HS-5 (cell line): ENCODE results near the gene SLC35B1.
A peak's percentile ranks its signal among the peaks of the same experiment; 100 is the strongest.
"Not testable (repeated sequence)": the region's sequence is repeated elsewhere in the genome, so short reads cannot be mapped to it uniquely, and the experiment has no call there.

Experiments
- DNase-seq: peaks from one replicate; pipeline ENCODE4 v3.0.0-alpha.2; 2012; ENCODE audit warnings: low read depth

SLC35B1 gene

GRCh38 chr17:49734515-49735490 lies 27.0 kb upstream of the SLC35B1 start:
- no peak for DNase-seq

- DNase-seq = no peak
Observed at GRCh38 chr17:49731435-49731831, 23.7 kb upstream of the SLC35B1 start.

- no peak for DNase-seq
Observed at GRCh38 chr17:49730785-49731434, 23.1 kb upstream of the SLC35B1 start.

GRCh38 chr17:49730078-49730784 lies 22.5 kb upstream of the SLC35B1 start:
- DNase-seq = no peak

- no peak for DNase-seq
Observed at GRCh38 chr17:49729069-49729468, 21.3 kb upstream of the SLC35B1 start.

- DNase-seq = no peak
Observed at GRCh38 chr17:49728425-49728824, 20.7 kb upstream of the SLC35B1 start.

- no peak for DNase-seq
Observed at GRCh38 chr17:49727380-49727779, 19.6 kb upstream of the SLC35B1 start.

- DNase-seq = no peak
Observed at GRCh38 chr17:49725452-49726130, 17.8 kb upstream of the SLC35B1 start.

- DNase-seq = not testable (repeated sequence)
Observed at GRCh38 chr17:49724552-49724951, 16.8 kb upstream of the SLC35B1 start.

- DNase-seq = no peak
Observed at GRCh38 chr17:49723423-49723822, 15.7 kb upstream of the SLC35B1 start.

GRCh38 chr17:49722066-49722465 lies 14.3 kb upstream of the SLC35B1 start:
- DNase-seq = no peak

- DNase-seq = no peak
Observed at GRCh38 chr17:49717371-49717861, 9.7 kb upstream of the SLC35B1 start.

- DNase-seq = no peak
Observed at GRCh38 chr17:49716668-49717364, 9.1 kb upstream of the SLC35B1 start.

GRCh38 chr17:49715717-49716279 lies 8.0 kb upstream of the SLC35B1 start:
- DNase-seq = no peak

GRCh38 chr17:49715216-49715615 lies 7.5 kb upstream of the SLC35B1 start:
- no peak for DNase-seq

GRCh38 chr17:49708515-49709183 lies 885 bp upstream of the SLC35B1 start:
- peak; percentile 33 for DNase-seq

GRCh38 chr17:49707246-49707607 lies 537 bp downstream of the SLC35B1 start:
- DNase-seq = no peak

GRCh38 chr17:49705254-49705653 lies 2.5 kb downstream of the SLC35B1 start:
- DNase-seq = no peak

- DNase-seq = no peak
Observed at GRCh38 chr17:49703557-49704277, 4.0 kb downstream of the SLC35B1 start.

GRCh38 chr17:49700960-49701359 lies 6.8 kb downstream of the SLC35B1 start:
- DNase-seq = no peak
